ENCODE data around the gene MGAT3.

MGAT3 gene

DNA sequence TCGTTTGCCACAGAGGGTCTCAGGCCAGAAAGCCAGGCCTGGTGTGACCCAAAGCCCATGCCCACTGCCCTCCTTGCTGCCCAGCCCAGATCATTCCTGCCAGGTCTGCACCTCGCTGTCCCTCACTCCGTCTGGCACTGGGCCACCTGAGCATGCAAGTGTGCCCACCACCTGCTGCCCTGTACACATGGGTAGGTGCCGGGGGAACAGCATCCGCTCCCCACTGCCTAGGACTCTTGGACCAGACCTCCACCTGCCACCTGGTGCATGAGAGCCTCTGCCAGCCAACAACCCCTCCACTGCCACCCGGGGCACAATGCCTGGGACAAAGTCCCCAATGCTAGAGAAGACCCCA lies 12.5 kb downstream of the MGAT3 start:
- H3K27ac ChIP-seq (ENCODE audit: low read length) = no peak overlapping the region
- H3K4me1 ChIP-seq (ENCODE audit: low read length) = peaks cover 63% of the 10 kb centered on the region
- no peaks in the 10 kb centered on the region for H3K9me2 ChIP-seq (replicated peaks; ENCODE audit: insufficient read depth, low read length)
- H2AFZ ChIP-seq (ENCODE audit: low read length) = no peak overlapping the region
- TF ChIP-seq EZH2 (optimal IDR thresholded peaks at IDR 0.05; ENCODE audit: low read depth, low read length) (no peak), EZH2phosphoT487 (IDR thresholded peaks at IDR 0.05; ENCODE audit: low read length) (no peak)
- TF ChIP-seq, protein P1, sequence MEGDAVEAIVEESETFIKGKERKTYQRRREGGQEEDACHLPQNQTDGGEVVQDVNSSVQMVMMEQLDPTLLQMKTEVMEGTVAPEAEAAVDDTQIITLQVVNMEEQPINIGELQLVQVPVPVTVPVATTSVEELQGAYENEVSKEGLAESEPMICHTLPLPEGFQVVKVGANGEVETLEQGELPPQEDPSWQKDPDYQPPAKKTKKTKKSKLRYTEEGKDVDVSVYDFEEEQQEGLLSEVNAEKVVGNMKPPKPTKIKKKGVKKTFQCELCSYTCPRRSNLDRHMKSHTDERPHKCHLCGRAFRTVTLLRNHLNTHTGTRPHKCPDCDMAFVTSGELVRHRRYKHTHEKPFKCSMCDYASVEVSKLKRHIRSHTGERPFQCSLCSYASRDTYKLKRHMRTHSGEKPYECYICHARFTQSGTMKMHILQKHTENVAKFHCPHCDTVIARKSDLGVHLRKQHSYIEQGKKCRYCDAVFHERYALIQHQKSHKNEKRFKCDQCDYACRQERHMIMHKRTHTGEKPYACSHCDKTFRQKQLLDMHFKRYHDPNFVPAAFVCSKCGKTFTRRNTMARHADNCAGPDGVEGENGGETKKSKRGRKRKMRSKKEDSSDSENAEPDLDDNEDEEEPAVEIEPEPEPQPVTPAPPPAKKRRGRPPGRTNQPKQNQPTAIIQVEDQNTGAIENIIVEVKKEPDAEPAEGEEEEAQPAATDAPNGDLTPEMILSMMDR (IDR thresholded peaks at IDR 0.05; ENCODE audit: low read length) = no peak
- H3K9ac ChIP-seq (ENCODE audit: low read length) = no peak overlapping the region
- H3K4me3 ChIP-seq (ENCODE audit: low read length) = no peak overlapping the region
- H3K79me2 ChIP-seq (ENCODE audit: low read length) = peaks cover 72% of the 10 kb centered on the region
- no peak for DNase-seq
- H3K36me3 ChIP-seq (replicated peaks; ENCODE audit: insufficient read depth, low read length) = no peaks in the 10 kb centered on the region
- H3K9me3 ChIP-seq (replicated peaks; ENCODE audit: insufficient read depth, low read length) = no peaks in the 10 kb centered on the region
- no peak overlapping the region for H3K4me2 ChIP-seq (ENCODE audit: low read depth, low read length)
- no peaks in the 10 kb centered on the region for H4K20me1 ChIP-seq (ENCODE audit: insufficient read depth, low read length)
- no peaks in the 10 kb centered on the region for H3K27me3 ChIP-seq (replicated peaks; ENCODE audit: insufficient read depth, low read length)
- peaks cover 58% of the 10 kb centered on the region for H3F3A ChIP-seq (ENCODE audit: insufficient read depth, low read length)

- H4K20me1 ChIP-seq (ENCODE audit: insufficient read depth, low read length) = no peaks in the 10 kb centered on the region
- H3K79me2 ChIP-seq (ENCODE audit: low read length) = peaks cover 77% of the 10 kb centered on the region
- H3F3A ChIP-seq (ENCODE audit: insufficient read depth, low read length) = peaks cover 57% of the 10 kb centered on the region
- no peaks in the 10 kb centered on the region for H3K36me3 ChIP-seq (replicated peaks; ENCODE audit: insufficient read depth, low read length)
- H3K9me3 ChIP-seq (replicated peaks; ENCODE audit: insufficient read depth, low read length) = no peaks in the 10 kb centered on the region
- TF ChIP-seq EZH2 (optimal IDR thresholded peaks at IDR 0.05; ENCODE audit: low read depth, low read length) = no peak
- TF ChIP-seq, protein P1 (IDR thresholded peaks at IDR 0.05; ENCODE audit: low read length) = no peak
- TF ChIP-seq EZH2phosphoT487 (IDR thresholded peaks at IDR 0.05; ENCODE audit: low read length) = no peak
- DNase-seq = no peak
- H3K4me3 ChIP-seq (ENCODE audit: low read length) = no peak overlapping the region
- no peaks in the 10 kb centered on the region for H3K27me3 ChIP-seq (replicated peaks; ENCODE audit: insufficient read depth, low read length)
- H3K9ac ChIP-seq (ENCODE audit: low read length) = no peak overlapping the region
- peaks cover 63% of the 10 kb centered on the region for H3K4me1 ChIP-seq (ENCODE audit: low read length)
- H3K4me2 ChIP-seq (ENCODE audit: low read depth, low read length) = no peak overlapping the region
- H2AFZ ChIP-seq (ENCODE audit: low read length) = no peak overlapping the region
- no peaks in the 10 kb centered on the region for H3K9me2 ChIP-seq (replicated peaks; ENCODE audit: insufficient read depth, low read length)
- H3K27ac ChIP-seq (ENCODE audit: low read length) = no peak overlapping the region
Observed at GRCh38 chr22:39469681-39470450, 13.1 kb downstream of the MGAT3 start.

DNA sequence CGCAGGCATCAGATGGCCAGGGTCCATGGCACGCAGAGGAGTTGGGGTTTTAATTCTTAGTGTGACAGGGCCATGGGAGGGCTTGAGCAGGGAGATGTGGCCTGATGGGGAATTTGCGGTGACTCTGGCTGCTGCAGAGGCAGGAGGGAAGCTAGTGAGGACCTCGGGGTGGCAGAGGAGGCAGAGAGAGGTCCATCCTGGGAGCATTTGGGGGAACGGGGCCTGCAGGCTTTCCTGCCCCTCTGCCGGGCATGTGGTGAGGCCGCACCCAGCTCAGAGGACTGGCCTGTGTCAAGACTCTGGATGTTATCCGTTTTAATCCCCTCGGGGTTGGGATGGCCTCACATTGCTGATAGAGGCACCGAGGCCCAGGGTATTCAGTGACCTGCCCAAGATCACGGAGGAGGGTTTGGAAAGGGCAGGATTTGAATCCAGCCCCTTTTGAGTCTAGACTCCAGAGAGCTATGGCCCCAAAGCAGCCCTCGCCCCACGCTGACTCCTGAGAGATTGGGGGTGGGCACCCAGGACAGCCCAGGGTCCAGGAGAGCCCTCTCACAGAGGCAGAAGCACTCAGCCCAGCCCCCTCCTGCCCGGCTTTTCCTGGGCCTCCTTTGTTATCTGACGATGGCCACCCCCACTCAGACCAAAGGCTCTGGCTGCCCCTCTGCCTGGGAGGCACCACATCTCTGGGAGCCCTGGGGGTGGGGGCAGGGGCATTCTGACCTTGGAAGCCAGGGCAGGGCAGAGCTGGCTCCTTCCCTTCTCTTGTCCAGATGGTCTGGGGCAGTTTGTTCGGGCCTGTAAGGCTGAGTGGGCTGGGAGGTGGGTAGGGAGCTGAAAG lies 13.9 kb downstream of the MGAT3 start:
- H3K9me2 ChIP-seq (replicated peaks; ENCODE audit: insufficient read depth, low read length) = no peaks in the 10 kb centered on the region
- peaks cover 78% of the 10 kb centered on the region for H3K79me2 ChIP-seq (ENCODE audit: low read length)
- H3K27ac ChIP-seq (ENCODE audit: low read length) = peak overlapping the region; percentile 93; the same call in 1 of the 2 replicates
- DNase-seq = no peak
- H3K4me3 ChIP-seq (ENCODE audit: low read length) = no peak overlapping the region
- no peaks in the 10 kb centered on the region for H3K36me3 ChIP-seq (replicated peaks; ENCODE audit: insufficient read depth, low read length)
- H3K9me3 ChIP-seq (replicated peaks; ENCODE audit: insufficient read depth, low read length) = no peaks in the 10 kb centered on the region
- no peak overlapping the region for H2AFZ ChIP-seq (ENCODE audit: low read length)
- TF ChIP-seq, protein P1 (IDR thresholded peaks at IDR 0.05; ENCODE audit: low read length) = no peak
- TF ChIP-seq EZH2 (optimal IDR thresholded peaks at IDR 0.05; ENCODE audit: low read depth, low read length) (no peak), EZH2phosphoT487 (IDR thresholded peaks at IDR 0.05; ENCODE audit: low read length) (no peak)
- H3F3A ChIP-seq (ENCODE audit: insufficient read depth, low read length) = peaks cover 53% of the 10 kb centered on the region
- H3K27me3 ChIP-seq (replicated peaks; ENCODE audit: insufficient read depth, low read length) = no peaks in the 10 kb centered on the region
- peak overlapping the region; percentile 71; the same call in 1 of the 2 replicates for H3K9ac ChIP-seq (ENCODE audit: low read length)
- H3K4me1 ChIP-seq (ENCODE audit: low read length) = peaks cover 57% of the 10 kb centered on the region
- no peaks in the 10 kb centered on the region for H4K20me1 ChIP-seq (ENCODE audit: insufficient read depth, low read length)
- peak overlapping the region; percentile 84; the same call in 1 of the 2 replicates for H3K4me2 ChIP-seq (ENCODE audit: low read depth, low read length)

Data from MM.1S (cell line).